Measurements from ENCODE around the gene PC.

Gene PC

DNA sequence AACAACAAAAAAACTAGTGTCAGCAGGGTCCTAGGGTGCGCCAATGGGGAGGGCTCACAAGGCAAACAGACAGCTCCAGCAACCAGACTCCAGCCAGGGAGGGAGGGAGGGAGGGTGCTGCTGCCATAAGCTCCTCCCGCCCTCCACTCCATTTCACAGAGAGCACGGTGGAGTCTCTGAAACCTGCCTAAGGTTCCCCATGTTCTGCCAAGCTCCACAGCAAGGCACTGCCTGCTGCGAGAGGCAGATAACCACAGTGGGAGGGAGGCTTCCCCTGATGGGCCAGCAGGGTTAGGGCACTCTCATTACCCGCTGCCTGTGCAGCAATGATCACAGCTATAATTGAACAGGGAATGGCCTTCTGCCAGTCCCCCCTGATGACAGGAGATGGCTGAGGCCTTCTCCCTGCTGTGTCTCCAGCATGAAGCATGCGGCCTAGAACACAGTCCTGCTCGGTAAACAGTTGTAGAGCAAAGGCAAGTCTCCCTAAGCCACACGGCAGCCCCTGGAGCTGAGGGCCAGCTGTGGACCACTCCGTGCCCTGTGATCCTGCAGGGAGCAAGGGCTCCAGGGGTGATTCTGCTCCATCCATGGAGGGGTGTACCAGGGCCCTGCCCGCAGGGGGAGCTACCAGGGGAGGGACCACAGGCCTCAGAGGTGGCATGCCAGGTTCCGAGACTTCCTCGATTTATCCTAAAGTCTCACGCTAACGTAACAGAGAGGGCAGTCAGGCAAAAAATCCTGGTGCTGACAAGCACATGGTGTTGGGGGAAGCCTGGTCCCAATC, 42.9 kb downstream of the PC start:
- Histone ChIP-seq H3K27ac (no peak overlapping the region), H3K9ac (no peak overlapping the region), H3K4me3 (ENCODE audit: low read depth, low read length) (no peak overlapping the region)

DNA sequence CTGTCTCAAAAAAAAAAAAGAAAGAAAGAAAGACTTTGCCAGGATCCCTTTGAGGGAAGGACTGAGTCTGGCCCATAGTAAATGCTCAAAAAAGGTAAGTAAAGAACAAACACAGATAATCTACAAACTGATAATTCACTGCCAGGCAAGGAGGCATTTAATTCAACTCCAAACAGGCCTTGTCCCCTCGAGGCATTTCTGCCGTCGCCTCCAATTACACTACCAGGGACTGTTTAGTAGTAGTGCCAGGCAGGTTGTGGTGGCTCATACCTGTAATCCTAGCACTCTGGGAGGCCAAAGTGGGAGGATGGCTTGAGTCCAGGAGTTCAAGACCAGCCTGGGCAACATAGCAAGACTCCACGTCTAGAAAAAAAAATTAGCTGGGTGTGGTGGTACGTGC, 43.7 kb downstream of the PC start:
- Histone ChIP-seq H3K27ac (no peak overlapping the region), H2AFZ (no peak overlapping the region), H3K4me1 (no peaks in the 10 kb centered on the region), H3K4me3 (ENCODE audit: low read depth, low read length) (no peak overlapping the region), H3K36me3 (ENCODE audit: control insufficient read depth, insufficient read depth, low read length) (no peaks in the 10 kb centered on the region), H3K4me2 (ENCODE audit: low read length) (no peak overlapping the region), H3K9ac (no peak overlapping the region), H3K9me3 (ENCODE audit: control insufficient read depth, low read length) (no peaks in the 10 kb centered on the region), H3K79me2 (peaks cover 19% of the 10 kb centered on the region), H3K27me3 (ENCODE audit: control insufficient read depth, insufficient read depth, low read length) (no peaks in the 10 kb centered on the region)
- TF ChIP-seq, protein P1, sequence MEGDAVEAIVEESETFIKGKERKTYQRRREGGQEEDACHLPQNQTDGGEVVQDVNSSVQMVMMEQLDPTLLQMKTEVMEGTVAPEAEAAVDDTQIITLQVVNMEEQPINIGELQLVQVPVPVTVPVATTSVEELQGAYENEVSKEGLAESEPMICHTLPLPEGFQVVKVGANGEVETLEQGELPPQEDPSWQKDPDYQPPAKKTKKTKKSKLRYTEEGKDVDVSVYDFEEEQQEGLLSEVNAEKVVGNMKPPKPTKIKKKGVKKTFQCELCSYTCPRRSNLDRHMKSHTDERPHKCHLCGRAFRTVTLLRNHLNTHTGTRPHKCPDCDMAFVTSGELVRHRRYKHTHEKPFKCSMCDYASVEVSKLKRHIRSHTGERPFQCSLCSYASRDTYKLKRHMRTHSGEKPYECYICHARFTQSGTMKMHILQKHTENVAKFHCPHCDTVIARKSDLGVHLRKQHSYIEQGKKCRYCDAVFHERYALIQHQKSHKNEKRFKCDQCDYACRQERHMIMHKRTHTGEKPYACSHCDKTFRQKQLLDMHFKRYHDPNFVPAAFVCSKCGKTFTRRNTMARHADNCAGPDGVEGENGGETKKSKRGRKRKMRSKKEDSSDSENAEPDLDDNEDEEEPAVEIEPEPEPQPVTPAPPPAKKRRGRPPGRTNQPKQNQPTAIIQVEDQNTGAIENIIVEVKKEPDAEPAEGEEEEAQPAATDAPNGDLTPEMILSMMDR (IDR thresholded peaks at IDR 0.05): no peak

More for the DNA sequence above, 42.9 kb downstream of the PC start:
- Histone ChIP-seq H3K36me3 (ENCODE audit: control insufficient read depth, insufficient read depth, low read length) (no peaks in the 10 kb centered on the region), H3K4me1 (no peaks in the 10 kb centered on the region), H3K4me2 (ENCODE audit: low read length) (no peak overlapping the region), H3K9me3 (ENCODE audit: control insufficient read depth, low read length) (no peaks in the 10 kb centered on the region), H3K27me3 (ENCODE audit: control insufficient read depth, insufficient read depth, low read length) (no peaks in the 10 kb centered on the region), H2AFZ (no peak overlapping the region), H3K79me2 (peaks cover 17% of the 10 kb centered on the region)
- TF ChIP-seq, protein P1 (IDR thresholded peaks at IDR 0.05): no peak

GRCh38 chr11:66912911-66913310, 45.3 kb downstream of the PC start:
- H3K4me2 ChIP-seq (ENCODE audit: low read length): no peak overlapping the region
- H3K27me3 ChIP-seq (ENCODE audit: control insufficient read depth, insufficient read depth, low read length): no peaks in the 10 kb centered on the region
- TF ChIP-seq, protein P1 (IDR thresholded peaks at IDR 0.05): no peak
- H3K4me1 ChIP-seq: no peaks in the 10 kb centered on the region
- H3K9ac ChIP-seq: no peak overlapping the region
- H3K36me3 ChIP-seq (ENCODE audit: control insufficient read depth, insufficient read depth, low read length): no peaks in the 10 kb centered on the region
- H3K4me3 ChIP-seq (ENCODE audit: low read depth, low read length): no peak overlapping the region
- H3K9me3 ChIP-seq (ENCODE audit: control insufficient read depth, low read length): no peaks in the 10 kb centered on the region
- H3K79me2 ChIP-seq: peaks cover 26% of the 10 kb centered on the region
- H3K27ac ChIP-seq: no peak overlapping the region
- no peak overlapping the region for H2AFZ ChIP-seq

- no peaks in the 10 kb centered on the region for H3K4me1 ChIP-seq
- no peak overlapping the region for H3K9ac ChIP-seq
- no peak overlapping the region for H3K4me3 ChIP-seq (ENCODE audit: low read depth, low read length)
- peaks cover 24% of the 10 kb centered on the region for H3K79me2 ChIP-seq
- H3K4me2 ChIP-seq (ENCODE audit: low read length): no peak overlapping the region
- TF ChIP-seq, protein P1 (IDR thresholded peaks at IDR 0.05): no peak
- no peaks in the 10 kb centered on the region for H3K36me3 ChIP-seq (ENCODE audit: control insufficient read depth, insufficient read depth, low read length)
- H3K27ac ChIP-seq: no peak overlapping the region
- H2AFZ ChIP-seq: no peak overlapping the region
- H3K27me3 ChIP-seq (ENCODE audit: control insufficient read depth, insufficient read depth, low read length): no peaks in the 10 kb centered on the region
- H3K9me3 ChIP-seq (ENCODE audit: control insufficient read depth, low read length): no peaks in the 10 kb centered on the region
These were observed 45.8 kb downstream of the PC start for GRCh38 chr11:66912361-66912760.

- H3K27me3 ChIP-seq (ENCODE audit: control insufficient read depth, insufficient read depth, low read length): no peaks in the 10 kb centered on the region
- no peak overlapping the region for H3K27ac ChIP-seq
- H3K79me2 ChIP-seq: peaks cover 18% of the 10 kb centered on the region
- H3K9me3 ChIP-seq (ENCODE audit: control insufficient read depth, low read length): no peaks in the 10 kb centered on the region
- TF ChIP-seq, protein P1 (IDR thresholded peaks at IDR 0.05): no peak
- no peak overlapping the region for H3K9ac ChIP-seq
- H3K4me3 ChIP-seq (ENCODE audit: low read depth, low read length): no peak overlapping the region
- H3K4me2 ChIP-seq (ENCODE audit: low read length): no peak overlapping the region
- H2AFZ ChIP-seq: no peak overlapping the region
- peaks cover 5% of the 10 kb centered on the region for H3K4me1 ChIP-seq
- no peaks in the 10 kb centered on the region for H3K36me3 ChIP-seq (ENCODE audit: control insufficient read depth, insufficient read depth, low read length)
These were observed 47.5 kb downstream of the PC start for GRCh38 chr11:66910669-66911068.

Data from parathyroid adenoma (tissue), 2 donors.